Fibroblast of villous mesenchyme (primary cell): ENCODE data around the gene ZFHX3. TPM values are rescaled to one million over a fixed set of nuclear protein-coding genes. Genes with fewer than 3 reads are reported as not detected.

Experiments used
- DNase-seq: peaks from one replicate; pipeline ENCODE4 v3.0.0-alpha.2; 2010; ENCODE audit warnings: low read depth
- H3K4me3 ChIP-seq: 2 replicates; pipeline ENCODE4 v1.5.1; 2011; ENCODE audit warnings: low read depth, mild to moderate bottlenecking, low read length
- total RNA-seq: library from RNA; depleted of rRNA; stranded (reverse); fragments of >200 nt; gene quantifications from 2 replicates; pipeline ENCODE4 v1.2.3, GENCODE V29; 2012
- TF ChIP-seq, protein P1 (sequence below): IDR thresholded peaks from 2 replicates; pipeline ENCODE4 v1.5.1; 2012; ENCODE audit warnings: low read depth, mild to moderate bottlenecking, low read length; ENCODE audit not compliant: insufficient read depth

Gene ZFHX3
- total RNA-seq, 1 donor: 3.9 TPM

DNA sequence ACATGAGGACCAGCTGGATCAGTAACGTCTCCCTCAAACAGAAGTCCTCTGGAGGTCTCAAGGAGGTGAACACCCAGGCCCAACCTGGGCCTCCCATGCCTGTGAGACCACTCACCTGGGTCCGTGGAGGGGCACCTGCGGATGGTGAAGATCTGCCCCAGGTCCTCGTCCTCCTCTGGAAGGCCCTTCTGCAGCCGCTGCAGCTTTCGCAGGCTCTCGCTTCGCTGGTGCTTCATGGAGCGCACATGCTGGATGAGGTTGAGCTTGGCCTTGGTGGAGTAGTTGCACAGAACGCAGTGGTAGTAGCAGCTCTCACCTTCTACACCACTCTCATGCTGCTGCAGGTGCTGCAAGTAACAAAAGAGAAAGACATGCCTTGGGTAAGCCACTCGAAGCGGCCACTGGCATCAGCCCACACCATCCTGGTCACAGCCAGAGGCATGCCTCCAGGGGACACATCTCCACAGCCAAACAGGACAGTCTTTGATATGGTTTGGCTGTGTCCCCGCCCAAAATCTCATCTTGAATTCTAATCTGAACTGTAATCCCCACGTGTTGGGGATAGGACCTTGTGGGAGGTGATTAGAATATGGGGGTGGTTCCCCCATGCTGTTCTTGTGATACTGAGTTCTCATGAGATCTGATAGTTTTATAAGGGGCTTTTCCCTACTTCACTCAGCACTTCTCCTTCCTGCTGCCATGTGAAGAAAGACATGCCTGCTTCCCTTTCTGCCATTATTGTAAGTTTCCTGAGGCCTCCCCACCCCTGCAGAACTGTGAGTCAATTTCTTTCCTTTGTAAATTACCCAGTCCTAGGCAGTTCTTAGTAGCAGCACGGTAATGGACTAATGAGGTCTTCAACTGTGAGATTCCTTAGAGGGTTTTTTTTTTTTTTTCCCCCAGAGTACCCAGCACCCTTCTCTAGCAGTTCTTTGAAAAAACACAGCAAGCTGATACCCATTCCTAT is 158.0 kb downstream of the ZFHX3 start:
- H3K4me3 ChIP-seq: no peak overlapping the region
- TF ChIP-seq, protein P1, sequence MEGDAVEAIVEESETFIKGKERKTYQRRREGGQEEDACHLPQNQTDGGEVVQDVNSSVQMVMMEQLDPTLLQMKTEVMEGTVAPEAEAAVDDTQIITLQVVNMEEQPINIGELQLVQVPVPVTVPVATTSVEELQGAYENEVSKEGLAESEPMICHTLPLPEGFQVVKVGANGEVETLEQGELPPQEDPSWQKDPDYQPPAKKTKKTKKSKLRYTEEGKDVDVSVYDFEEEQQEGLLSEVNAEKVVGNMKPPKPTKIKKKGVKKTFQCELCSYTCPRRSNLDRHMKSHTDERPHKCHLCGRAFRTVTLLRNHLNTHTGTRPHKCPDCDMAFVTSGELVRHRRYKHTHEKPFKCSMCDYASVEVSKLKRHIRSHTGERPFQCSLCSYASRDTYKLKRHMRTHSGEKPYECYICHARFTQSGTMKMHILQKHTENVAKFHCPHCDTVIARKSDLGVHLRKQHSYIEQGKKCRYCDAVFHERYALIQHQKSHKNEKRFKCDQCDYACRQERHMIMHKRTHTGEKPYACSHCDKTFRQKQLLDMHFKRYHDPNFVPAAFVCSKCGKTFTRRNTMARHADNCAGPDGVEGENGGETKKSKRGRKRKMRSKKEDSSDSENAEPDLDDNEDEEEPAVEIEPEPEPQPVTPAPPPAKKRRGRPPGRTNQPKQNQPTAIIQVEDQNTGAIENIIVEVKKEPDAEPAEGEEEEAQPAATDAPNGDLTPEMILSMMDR: no peak
- no peak for DNase-seq

DNA sequence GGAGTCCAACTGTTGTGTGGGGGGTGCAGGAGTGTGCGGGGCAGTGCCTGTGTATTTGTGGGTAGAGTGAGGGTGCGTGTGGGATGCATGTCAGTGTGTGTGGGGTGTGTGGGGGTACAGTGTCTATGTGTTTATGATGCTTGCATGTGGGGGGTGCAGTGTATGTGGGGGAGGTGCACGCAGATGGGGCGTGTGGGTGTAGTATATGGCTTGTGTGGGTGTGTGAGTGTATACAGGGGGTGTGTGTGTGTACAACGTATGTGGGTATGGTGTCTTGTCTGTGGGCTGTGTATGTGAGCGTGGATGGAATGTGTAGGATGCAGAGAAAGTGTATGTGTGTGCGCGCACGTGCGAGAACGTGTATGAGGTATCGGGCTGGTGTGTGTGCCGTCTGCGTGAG is 160.4 kb downstream of the ZFHX3 start:
- TF ChIP-seq, protein P1: no peak
- no peak overlapping the region for H3K4me3 ChIP-seq
- no peak for DNase-seq

DNA sequence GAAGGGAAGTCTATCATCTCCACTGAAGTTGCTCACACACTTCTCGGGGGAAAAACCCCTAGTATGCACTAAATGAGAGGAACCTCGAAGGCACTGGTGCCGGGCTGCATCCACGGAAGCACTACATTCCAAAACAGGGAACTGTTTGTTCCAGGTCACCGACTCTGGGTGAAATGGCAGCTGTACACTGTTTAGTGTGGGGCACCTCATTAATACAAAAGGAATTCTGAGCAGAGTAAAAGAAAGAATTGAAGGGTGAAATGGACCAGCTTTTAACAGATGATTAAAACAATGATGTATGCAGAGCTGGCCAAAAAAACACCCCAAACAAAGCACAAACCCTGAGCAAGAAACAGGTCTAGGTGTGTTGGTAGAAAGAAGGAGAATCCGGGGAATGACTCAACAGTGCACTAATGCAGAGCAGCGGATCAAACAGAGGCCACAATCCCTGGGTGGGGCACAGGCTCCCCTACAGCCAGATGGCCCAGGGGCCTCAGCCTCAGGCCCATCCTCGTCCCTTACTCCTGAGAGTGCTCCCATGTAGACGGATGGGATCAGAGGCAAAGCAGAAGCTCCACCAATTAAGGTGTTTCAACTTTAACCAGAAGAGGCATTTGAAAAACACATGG is 161.5 kb downstream of the ZFHX3 start:
- no peak for DNase-seq
- TF ChIP-seq, protein P1: no peak
- H3K4me3 ChIP-seq: no peak overlapping the region

DNA sequence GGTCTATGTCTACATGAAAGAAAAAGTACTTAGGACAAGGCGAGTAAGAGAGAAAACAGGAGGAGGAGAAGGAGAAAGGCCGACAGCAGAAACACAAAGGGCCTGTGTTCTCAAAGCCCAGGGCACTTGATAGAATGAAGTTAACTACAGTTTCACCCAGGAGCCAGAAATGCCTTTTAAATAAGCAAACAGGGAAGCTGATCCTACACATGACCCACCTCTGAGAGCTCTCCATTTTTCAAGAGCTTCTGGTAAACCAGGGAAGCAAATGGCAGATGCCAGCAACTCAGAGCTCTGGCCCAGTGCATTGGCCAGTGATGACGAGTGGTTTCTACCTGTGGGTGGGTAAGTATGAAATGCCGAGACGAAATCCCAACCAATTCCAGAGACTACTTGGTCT is 163.4 kb downstream of the ZFHX3 start:
- TF ChIP-seq, protein P1: no peak
- no peak for DNase-seq
- H3K4me3 ChIP-seq: no peak overlapping the region

DNA sequence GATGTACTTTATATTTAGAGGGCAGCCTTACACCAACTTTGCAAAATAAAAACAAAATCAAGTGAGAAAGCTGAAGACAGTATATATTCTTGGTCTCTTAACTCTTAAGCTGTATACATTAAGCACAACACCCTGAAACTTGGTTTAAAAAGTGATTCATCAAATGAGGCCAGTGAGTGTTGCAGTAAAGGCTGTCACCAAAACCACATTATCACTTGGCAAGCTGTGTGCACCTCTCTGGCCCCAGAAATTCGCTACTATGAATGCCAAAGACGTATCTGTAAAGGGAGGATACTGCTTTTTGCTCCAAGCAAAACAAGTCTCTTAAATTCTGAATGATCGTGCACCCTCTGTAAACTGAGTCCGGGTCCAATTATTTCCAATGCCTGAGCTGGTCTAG is 163.9 kb downstream of the ZFHX3 start:
- H3K4me3 ChIP-seq: no peak overlapping the region
- TF ChIP-seq, protein P1: no peak
- no peak for DNase-seq

DNA sequence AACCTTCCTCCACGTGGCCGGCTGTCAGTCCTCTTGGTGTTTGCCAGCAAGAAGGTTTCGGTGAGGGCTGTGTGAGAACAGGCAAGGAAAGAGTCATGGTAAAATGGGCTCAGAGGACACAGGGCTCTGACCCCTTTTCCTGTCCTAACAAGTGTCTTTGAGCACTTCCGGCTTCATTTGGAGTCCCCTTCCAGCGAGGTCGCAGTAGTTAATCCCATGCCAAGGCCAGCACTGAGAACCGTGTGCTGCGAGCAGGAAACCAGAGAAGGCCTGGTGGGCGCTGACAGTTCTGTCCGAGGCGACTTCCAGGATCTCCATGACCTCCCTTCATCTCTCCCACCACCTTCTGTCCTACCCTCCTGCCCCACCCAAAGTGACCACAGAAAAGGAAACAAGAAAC is 168.1 kb downstream of the ZFHX3 start:
- DNase-seq: no peak
- H3K4me3 ChIP-seq: no peak overlapping the region
- TF ChIP-seq, protein P1: no peak
